GM12878 (cell line): ENCODE data around the gene PTPRN2. TPM values are rescaled to one million over a fixed set of nuclear protein-coding genes. Genes with fewer than 3 reads are reported as not detected.

ENCODE experiments used
- ATAC-seq: fragments of 200-7000 bp; cut with Tn5 transposase; 3 replicates; pipeline ENCODE4 v1.9.1; 2020; ENCODE audit warnings: mild to moderate bottlenecking, moderate library complexity
- BruUV-seq: library from RNA; stranded (reverse); fragments of 400-500 nt; replicated peaks from 2 replicates; lab custom pipeline; 2021; lab: Mats Ljungman, UMichigan
- CTCF ChIA-PET: fragments of 300-600 bp; sonication (Branson Sonifier 250); formaldehyde crosslinking; extraction: SDS; loops from one replicate; lab custom pipeline; 2021; ENCODE audit warnings: inconsistent platforms; lab: Yijun Ruan, JAX
- POLR2A ChIA-PET: fragments of 350-600 bp; formaldehyde crosslinking; extraction: SDS; loops from one replicate; lab custom pipeline; 2021; ENCODE audit warnings: inconsistent platforms; lab: Charles Lee
- RAD21 ChIA-PET: fragments of 300-600 bp; sonication (Branson Sonifier 250); formaldehyde crosslinking; loops from one replicate; lab custom pipeline; 2023; ENCODE audit warnings: antibody characterized with exemption; ENCODE audit not compliant: unreplicated experiment; lab: Charles Lee
- SMC1A ChIA-PET: fragments of 300-600 bp; sonication (Branson Sonifier 250); formaldehyde crosslinking; loops from one replicate; lab custom pipeline; 2023; ENCODE audit not compliant: unreplicated experiment, uncharacterized antibody; lab: Charles Lee
- DNase-seq: peaks from one replicate; pipeline ENCODE4 v3.0.0-alpha.2; 2011; ENCODE audit warnings: low read depth, low spot score
- FAIRE-seq: peaks from 3 replicates; lab custom pipeline; 2011; peaks lifted over from hg19 to GRCh38; lab: Jason Lieb, UNC
- H2AFZ ChIP-seq: 2 replicates; pipeline ENCODE4 v1.6.0; 2011; ENCODE audit warnings: low read depth, low read length, control low read depth; ENCODE audit not compliant: control insufficient read depth
- H3K27ac ChIP-seq: 2 replicates; pipeline ENCODE4 v1.5.1; 2011; ENCODE audit warnings: control low read depth; ENCODE audit not compliant: control insufficient read depth, insufficient read depth
- H3K27me3 ChIP-seq, 2 experiments: replicated peaks in 1 of 2; 2 replicates each; pipeline versions ENCODE4 v1.6.0 to v1.6.1; 2011; ENCODE audit warnings: low read length in 1 of 2; ENCODE audit not compliant: control insufficient read depth in 2 of 2, insufficient read depth in 2 of 2
- H3K36me3 ChIP-seq, 2 experiments: 2 replicates each; pipeline ENCODE4 v1.5.1; 2011; ENCODE audit warnings: low read length in 1 of 2; ENCODE audit not compliant: control insufficient read depth in 2 of 2, insufficient read depth in 2 of 2
- H3K4me1 ChIP-seq: 2 replicates; pipeline ENCODE4 v1.6.1; 2011; ENCODE audit warnings: mild to moderate bottlenecking, low read length, moderate library complexity, mixed read lengths; ENCODE audit not compliant: control insufficient read depth, insufficient read depth
- H3K4me2 ChIP-seq: 2 replicates; pipeline ENCODE4 v1.6.0; 2011; ENCODE audit warnings: control low read depth; ENCODE audit not compliant: control insufficient read depth, insufficient read depth
- H3K4me3 ChIP-seq: fragments of 200-600 bp; sonication (generic); 2 replicates; pipeline ENCODE4 v1.5.1; 2016
- H3K79me2 ChIP-seq: 2 replicates; pipeline ENCODE4 v1.6.0; 2011; ENCODE audit warnings: low read length; ENCODE audit not compliant: control insufficient read depth, insufficient read depth
- H3K9ac ChIP-seq: 2 replicates; pipeline ENCODE4 v1.8.0; 2011; ENCODE audit warnings: low read length, control low read depth, mixed read lengths; ENCODE audit not compliant: control insufficient read depth, insufficient read depth
- H3K9me3 ChIP-seq: replicated peaks from 3 replicates; pipeline ENCODE4 v1.5.1; 2011; ENCODE audit warnings: mild to moderate bottlenecking, low read length; ENCODE audit not compliant: control insufficient read depth, insufficient read depth
- H4K20me1 ChIP-seq: 2 replicates; pipeline ENCODE4 v1.6.0; 2011; ENCODE audit not compliant: control insufficient read depth, insufficient read depth
- CHD4 ChIP-seq: fragments of 200-600 bp; sonication (generic); IDR thresholded peaks from 2 replicates; pipeline ENCODE4 v1.6.1; 2016; ENCODE audit warnings: mild to moderate bottlenecking
- EED ChIP-seq: sonication (generic); IDR thresholded peaks from 2 replicates; pipeline ENCODE4 v1.6.1; 2016; ENCODE audit warnings: antibody characterized with exemption, low read depth
- EZH2 ChIP-seq: IDR thresholded peaks from 2 replicates; pipeline ENCODE4 v1.6.1; 2012; ENCODE audit warnings: low read depth, mild to moderate bottlenecking, control low read depth, inconsistent platforms, low read length, borderline replicate concordance; ENCODE audit not compliant: control insufficient read depth
- IRF4 ChIP-seq: IDR thresholded peaks from 2 replicates; pipeline ENCODE4 v1.6.1; 2011; ENCODE audit warnings: low read depth, low read length
- MEF2B ChIP-seq: fragments of 450-650 bp; IDR thresholded peaks from 2 replicates; pipeline ENCODE4 v1.6.1; 2018; ENCODE audit warnings: mild to moderate bottlenecking, moderate library complexity; ENCODE audit not compliant: partially characterized antibody, poor library complexity, severe bottlenecking
- NR2C2 ChIP-seq: IDR thresholded peaks from 2 replicates; pipeline ENCODE4 v1.6.1; 2011; ENCODE audit warnings: borderline replicate concordance, low read depth; ENCODE audit not compliant: control insufficient read depth, insufficient read length
- SREBF2 ChIP-seq: IDR thresholded peaks from 2 replicates; pipeline ENCODE4 v1.6.1; 2012; ENCODE audit warnings: mild to moderate bottlenecking, low read length
- ZBTB40 ChIP-seq: fragments of 450-650 bp; IDR thresholded peaks from 2 replicates; pipeline ENCODE4 v1.6.1; 2016; ENCODE audit warnings: mild to moderate bottlenecking, moderate library complexity, borderline replicate concordance
- WGBS: methylation state at CpG from one replicate; pipeline ENCODE4 v1.1.6; 2016; ENCODE audit warnings: low lambda C conversion rate; ENCODE audit not compliant: insufficient replicate concordance, insufficient coverage; ENCODE audit errors: missing lambda C conversion rate; 5-methylcytosine and 5-hydroxymethylcytosine counted together
- in situ Hi-C: fragments of 300-500 bp; cut with MboI; formaldehyde crosslinking; loops from 9 replicates; pipeline ENCODE4 v1.14.3; 2018; ENCODE audit warnings: mixed read lengths
- intact Hi-C: fragments of 100-400 bp; cut with micrococcal nuclease; formaldehyde crosslinking; loops from one replicate; pipeline ENCODE4 v1.14.2; 2022; ENCODE audit not compliant: unreplicated experiment
- polyA plus RNA-seq, 11 experiments: library from polyadenylated mRNA; depleted of rRNA in 4 of 11; unstranded in 6 of 11; stranded (reverse) in 5 of 11; fragments of >200 nt; fragmentation: Nextera tagmentation in 4 of 11; fragmentation: Illumina TruSeq in 1 of 11; extraction: Ambion mirVana in 4 of 11; extraction: Trizol in 1 of 11; gene quantifications; 1 replicate in 1 of 11; 2 replicates in 10 of 11; pipeline versions ENCODE4 v1.2.1 to v1.2.3, GENCODE V29; 2011 to 2016; ENCODE audit warnings: inconsistent platforms in 2 of 11, missing spikeins in 2 of 11, low read depth in 1 of 11
- total RNA-seq, 4 experiments: library from RNA; depleted of rRNA in 3 of 4; stranded (reverse); fragments of >200 nt in 3 of 4; fragmentation: Illumina TruSeq in 1 of 4; extraction: Trizol in 1 of 4; gene quantifications; 2 replicates each; pipeline versions ENCODE4 v1.2.1 to v1.2.3, GENCODE V29; 2013 to 2021

PTPRN2 gene
- total and polyA plus RNA-seq, 10 of the 15 experiments (the other 5 are each of a cell fraction or from before 2014, with no cell fraction given) = 5.4 TPM; not detected in 9

GRCh38 chr7:158279539-158280447 is 307.8 kb downstream of the PTPRN2 start:
- Histone ChIP-seq H3K4me1 (no peaks in the 10 kb centered on the region), H3K79me2 (no peaks in the 10 kb centered on the region), H3K27me3 (no peaks in the 10 kb centered on the region), H3K9ac (no peak overlapping the region)
- ATAC-seq = no peak
- BruUV-seq = no TSS peak
- intact Hi-C loops = no loop called here
- TF ChIP-seq MEF2B = no peak
- TF ChIP-seq, all 136 proteins: peak for 0
- Histone ChIP-seq H3K36me3 (no peaks in the 10 kb centered on the region; a peak in 1 of 4 replicates), H3K4me2 (no peak overlapping the region), H4K20me1 (no peaks in the 10 kb centered on the region), H2AFZ (no peak overlapping the region), H3K9me3 (peaks cover 1% of the 10 kb centered on the region; the same call in 1 of the 3 replicates), H3K4me3 (no peak overlapping the region), H3K27ac (no peak overlapping the region)
- ChIA-PET POLR2A (no interaction called here), RAD21 (no interaction called here), CTCF (no interaction called here), SMC1A (no interaction called here)
- 49% methylated on average over 43 of the region's 53 CpGs for WGBS
- DNase-seq = no peak
- FAIRE-seq = no peak
- in situ Hi-C loops = no loop called here

GRCh38 chr7:158278745-158279320 is 308.8 kb downstream of the PTPRN2 start:
- TF ChIP-seq CHD4 = no peak
- TF ChIP-seq EED = no peak
- no peak for TF ChIP-seq EZH2
- TF ChIP-seq IRF4 = no peak
- no peak for TF ChIP-seq ZBTB40
- TF ChIP-seq NR2C2 = no peak
- no peak for TF ChIP-seq SREBF2
- SMC1A ChIA-PET = no interaction called here

More at GRCh38 chr7:158278745-158279320, 308.8 kb downstream of the PTPRN2 start:
- H3K9ac ChIP-seq = no peak overlapping the region
- no peaks in the 10 kb centered on the region for H3K79me2 ChIP-seq
- H2AFZ ChIP-seq = no peak overlapping the region
- ChIA-PET CTCF (no interaction called here), POLR2A (no interaction called here), RAD21 (no interaction called here)
- no peaks in the 10 kb centered on the region for H3K27me3 ChIP-seq
- WGBS = 19% methylated on average over 9 of the region's 9 CpGs
- H3K36me3 ChIP-seq = no peaks in the 10 kb centered on the region
- in situ Hi-C loops (no loop called here), intact Hi-C loops (no loop called here)
- DNase-seq (no peak), ATAC-seq (no peak), FAIRE-seq (no peak)
- no peak overlapping the region for H3K27ac ChIP-seq
- H3K9me3 ChIP-seq = no peaks in the 10 kb centered on the region; the same call in 2 of the 3 replicates
- H4K20me1 ChIP-seq = no peaks in the 10 kb centered on the region
- no peak overlapping the region for H3K4me2 ChIP-seq
- H3K4me1 ChIP-seq = no peaks in the 10 kb centered on the region
- no TSS peak for BruUV-seq
- H3K4me3 ChIP-seq = no peak overlapping the region
